ELR (cell line): Measurements from ENCODE around the gene LGALS9.
A peak's percentile ranks its signal among the peaks of the same experiment; 100 is the strongest.

Experiments
- DNase-seq: peaks from one replicate; pipeline ENCODE4 v3.0.0-alpha.2; 2015; ENCODE audit warnings: low read depth

Gene LGALS9

DNA sequence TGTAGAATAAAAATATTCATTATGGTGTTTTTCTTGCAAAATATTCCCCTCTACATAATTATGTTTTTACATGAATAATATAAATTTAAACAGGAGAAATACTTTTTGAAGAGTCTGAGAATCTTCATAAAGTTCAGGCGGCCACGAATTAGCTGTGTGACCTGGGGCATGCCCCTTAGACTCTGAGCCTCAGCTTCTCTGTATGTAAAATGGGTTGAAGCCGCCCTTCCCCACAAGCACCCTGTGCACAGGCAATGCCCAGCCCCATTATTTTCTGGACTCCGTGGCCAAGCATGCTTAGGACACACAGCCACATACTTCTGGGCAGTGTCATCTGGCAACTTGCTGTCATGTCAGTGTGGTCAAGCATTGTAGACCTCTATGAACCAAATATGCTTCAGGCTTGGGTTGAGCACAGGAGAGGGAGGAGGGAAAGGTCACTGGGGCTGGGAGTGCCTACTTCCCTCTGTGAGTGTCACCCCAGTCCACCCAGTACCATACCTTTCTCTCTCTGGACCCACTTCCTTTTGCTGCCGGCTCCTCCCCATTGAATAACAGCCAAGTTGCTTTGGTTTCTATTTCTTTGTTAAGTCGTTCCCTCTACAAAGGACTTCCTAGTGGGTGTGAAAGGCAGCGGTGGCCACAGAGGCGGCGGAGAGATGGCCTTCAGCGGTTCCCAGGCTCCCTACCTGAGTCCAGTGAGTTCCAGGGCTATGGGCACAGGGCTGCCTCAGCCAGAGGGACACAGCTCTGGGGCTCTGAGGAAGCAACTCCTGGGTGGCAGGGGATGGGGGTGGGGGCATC is at the start of gene LGALS9:
TSS of gene LGALS9 (plus strand) at position 582 of the 804 bp plus-strand sequence. CDS start at position 660, 78 bp downstream.
- peak; percentile 32 for DNase-seq

- no peak for DNase-seq
These were observed 48.3 kb upstream of the LGALS9 start for GRCh38 chr17:27582696-27583095.

- no peak for DNase-seq
These were observed 45.8 kb upstream of the LGALS9 start for GRCh38 chr17:27585153-27585681.

- DNase-seq: no peak
These were observed 45.2 kb upstream of the LGALS9 start for GRCh38 chr17:27585792-27586191.

DNA sequence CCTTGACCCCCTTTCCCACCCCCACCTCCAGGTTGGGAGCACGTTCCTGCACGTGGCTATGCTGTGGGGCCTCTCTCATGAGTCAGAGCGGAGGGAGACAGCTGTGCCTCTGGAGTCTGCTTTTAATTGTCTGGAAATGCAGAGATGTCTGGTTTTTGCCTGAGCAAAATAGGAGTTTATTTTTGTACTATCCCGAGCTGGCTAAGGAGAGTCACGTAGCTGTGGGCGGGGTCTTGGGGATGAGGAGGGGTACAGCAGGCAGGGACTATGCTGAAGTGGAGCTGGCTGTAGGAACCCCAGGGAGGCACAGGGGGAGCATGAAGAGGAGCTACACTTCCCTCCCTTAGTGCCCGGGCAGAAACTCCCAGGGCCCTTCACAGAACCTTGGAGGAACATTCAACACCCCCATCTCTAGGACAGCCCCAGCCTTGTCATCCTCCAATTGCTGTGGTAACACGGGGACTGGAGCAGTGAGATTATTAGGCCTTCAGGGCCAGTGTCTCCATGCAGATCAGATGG is 44.7 kb upstream of the LGALS9 start:
- DNase-seq: no peak

- no peak for DNase-seq
These were observed 42.6 kb upstream of the LGALS9 start for GRCh38 chr17:27588354-27588753.

DNA sequence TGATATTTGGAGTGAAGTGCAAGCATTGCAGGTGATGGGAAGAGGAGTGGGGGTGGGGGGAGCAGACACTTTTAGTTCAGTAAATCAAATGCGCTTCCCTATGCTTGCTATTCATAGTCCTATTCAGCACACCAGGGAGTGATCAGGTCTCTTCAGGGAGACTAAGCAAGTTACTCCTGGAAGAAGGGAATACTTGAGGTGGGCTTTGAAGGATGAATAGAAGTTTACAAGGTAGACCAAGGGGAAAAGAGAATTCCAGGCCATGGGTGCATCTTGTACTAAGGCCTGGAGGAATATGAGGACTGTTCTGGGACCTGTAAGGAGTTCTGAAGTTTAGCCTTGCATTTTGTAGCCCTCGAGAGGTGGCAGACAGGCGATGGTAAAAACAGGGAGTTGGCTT is 40.1 kb upstream of the LGALS9 start:
- DNase-seq: no peak

GRCh38 chr17:27591986-27592385 is 39.0 kb upstream of the LGALS9 start:
- DNase-seq: no peak

GRCh38 chr17:27593232-27593856 is 37.6 kb upstream of the LGALS9 start:
- no peak for DNase-seq

- no peak for DNase-seq
These were observed 37.1 kb upstream of the LGALS9 start for GRCh38 chr17:27593857-27594255.

DNA sequence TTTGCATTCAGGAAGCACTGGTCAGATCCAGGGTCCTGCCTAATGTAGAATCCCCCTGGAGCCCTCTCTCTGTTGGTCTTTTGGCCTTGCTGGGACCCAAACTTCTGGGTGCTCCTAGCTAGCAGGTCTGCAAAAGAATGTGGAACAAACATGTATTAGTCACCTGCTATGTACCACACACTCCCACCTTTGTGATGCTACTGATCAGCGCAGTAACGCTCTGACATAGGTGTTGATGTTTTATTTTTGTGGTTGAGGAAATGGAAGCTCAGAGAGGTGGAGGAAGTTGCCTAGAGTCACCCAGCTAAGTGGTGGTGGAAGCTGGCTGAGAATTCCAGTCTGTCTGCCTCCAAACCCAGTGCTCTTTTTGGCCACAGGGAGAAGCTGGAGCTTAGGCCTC is 35.8 kb upstream of the LGALS9 start:
- DNase-seq: no peak

- DNase-seq: no peak
These were observed 34.9 kb upstream of the LGALS9 start for GRCh38 chr17:27596096-27596495.

DNA sequence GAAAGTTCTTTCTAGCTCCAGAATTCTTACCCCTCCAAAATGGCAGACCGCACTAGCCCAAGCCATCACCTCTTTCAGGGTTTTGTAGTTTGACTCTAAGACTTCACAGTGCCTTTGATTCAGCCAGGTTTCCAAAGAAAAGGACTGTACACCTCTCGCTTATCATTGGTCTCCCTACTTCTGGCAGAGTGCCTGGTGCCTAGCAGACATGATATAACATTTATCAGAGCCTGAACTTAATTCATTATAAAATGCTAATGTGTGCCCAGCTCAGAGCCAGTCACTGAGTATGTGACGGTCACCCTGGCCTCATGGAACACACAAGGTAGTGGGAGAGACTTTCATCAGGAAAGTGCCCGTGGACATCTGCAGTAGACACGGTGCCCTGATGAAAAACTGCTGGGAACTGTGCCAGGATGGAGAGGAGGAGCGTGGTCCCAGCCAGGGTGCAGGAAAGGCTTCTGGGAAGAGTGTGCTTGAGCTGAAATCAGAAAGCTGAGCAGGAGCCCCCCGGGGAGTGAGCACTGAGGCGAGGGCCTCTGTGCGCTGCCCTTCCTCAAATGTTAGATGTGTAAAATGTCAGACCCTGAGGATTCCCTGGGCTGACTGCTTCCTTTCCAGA is 34.3 kb upstream of the LGALS9 start:
- no peak for DNase-seq

DNA sequence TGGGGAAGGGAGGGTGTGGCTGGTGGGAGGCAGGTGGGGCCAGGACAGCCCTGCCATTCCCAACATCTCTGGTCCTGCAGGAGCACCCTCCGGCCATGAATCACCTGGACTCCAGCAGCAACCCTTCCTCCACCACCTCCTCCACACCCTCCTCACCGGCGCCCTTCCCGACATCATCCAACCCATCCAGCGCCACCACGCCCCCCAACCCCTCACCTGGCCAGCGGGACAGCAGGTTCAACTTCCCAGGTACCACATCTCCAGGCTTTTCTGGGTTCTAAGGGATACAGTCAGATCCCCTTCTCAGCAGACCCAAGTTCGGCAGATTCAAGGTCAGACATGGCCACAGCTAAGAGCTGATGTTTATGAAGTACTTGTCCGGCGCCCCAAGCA is 33.8 kb upstream of the LGALS9 start:
- DNase-seq: no peak

DNA sequence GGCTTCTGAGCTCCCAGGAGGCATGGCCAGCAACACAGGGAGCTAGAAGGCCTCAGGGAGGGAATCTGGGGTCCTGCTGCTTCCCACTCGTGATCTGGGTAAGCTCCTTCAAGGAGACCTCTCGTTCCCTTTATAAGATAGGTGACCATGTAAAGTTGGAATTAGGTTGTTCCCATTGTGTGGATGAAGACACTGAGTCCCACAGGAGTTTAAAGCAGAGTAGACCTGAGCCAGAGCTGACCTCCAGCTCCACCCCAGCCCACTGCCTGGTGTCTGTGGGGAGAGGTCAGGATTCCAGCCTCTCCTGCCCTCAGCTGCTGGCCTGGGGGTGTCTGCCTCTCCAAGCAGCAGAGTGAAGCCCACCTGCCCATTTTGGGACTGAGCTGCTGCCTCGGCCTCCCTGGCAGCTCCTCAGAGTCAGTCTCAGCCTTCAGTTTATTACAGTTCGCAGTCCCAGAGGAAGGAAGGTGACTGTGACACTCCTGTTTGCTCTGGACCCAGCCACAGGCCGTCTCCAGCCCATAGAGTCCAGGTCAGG is 33.1 kb upstream of the LGALS9 start:
- DNase-seq: no peak

GRCh38 chr17:27598337-27599050 is 32.5 kb upstream of the LGALS9 start:
- no peak for DNase-seq

DNA sequence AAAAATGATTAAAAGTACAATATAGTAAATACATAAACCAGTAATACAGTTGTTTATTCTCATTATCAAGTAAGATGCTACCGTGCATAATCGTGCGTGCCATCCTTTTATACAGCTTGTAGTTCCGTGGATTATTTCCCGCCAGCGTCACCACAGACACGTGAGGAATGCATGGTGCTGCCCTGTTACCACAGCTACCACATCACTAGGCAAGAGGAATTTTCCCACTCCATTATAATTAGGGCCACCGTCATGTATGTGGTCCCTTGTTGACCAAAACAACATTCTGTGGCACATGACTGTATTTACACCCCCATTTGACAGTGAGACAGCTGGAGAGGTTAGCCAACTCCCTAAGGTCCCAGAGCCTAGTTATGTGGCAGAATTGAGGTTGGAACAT is 30.5 kb upstream of the LGALS9 start:
- no peak for DNase-seq

GRCh38 chr17:27601069-27601974 is 29.7 kb upstream of the LGALS9 start:
- DNase-seq: peak; percentile 76

GRCh38 chr17:27601975-27602302 is 29.0 kb upstream of the LGALS9 start:
- DNase-seq: no peak

- DNase-seq: peak; percentile 73
These were observed 28.1 kb upstream of the LGALS9 start for GRCh38 chr17:27602721-27603420.
